HG03025 (cell line): ENCODE measurements around the gene DCC.

ENCODE experiments used
- ATAC-seq: cut with Tn5 transposase; IDR thresholded peaks from one replicate; pipeline ENCODE4 v1.9.1; 2021; ENCODE audit warnings: mild to moderate bottlenecking, moderate library complexity; ENCODE audit not compliant: unreplicated experiment, low FRiP score

The DCC gene

GRCh38 chr18:53534203-53534602, 1194.2 kb downstream of the DCC start:
- ATAC-seq, result no peak

DNA sequence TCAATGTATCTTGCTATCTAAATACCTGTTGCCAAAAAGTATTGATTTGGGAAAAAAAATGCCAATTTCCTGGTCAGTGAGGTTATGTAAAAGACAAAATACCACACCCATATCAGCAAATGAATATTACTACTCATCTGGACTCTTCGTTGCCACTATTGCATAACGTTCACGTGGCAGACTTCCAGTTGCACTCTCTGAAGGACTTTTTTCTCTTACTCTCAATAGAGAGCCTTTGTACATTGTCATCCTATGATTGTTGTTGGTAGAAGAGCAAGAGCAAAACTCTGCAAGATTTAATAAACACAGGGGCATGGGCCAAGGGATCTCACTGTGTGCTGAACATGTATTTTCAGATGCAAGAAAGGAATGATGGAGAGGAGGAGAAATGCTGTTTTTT, 1194.7 kb downstream of the DCC start:
- ATAC-seq, result no peak

DNA sequence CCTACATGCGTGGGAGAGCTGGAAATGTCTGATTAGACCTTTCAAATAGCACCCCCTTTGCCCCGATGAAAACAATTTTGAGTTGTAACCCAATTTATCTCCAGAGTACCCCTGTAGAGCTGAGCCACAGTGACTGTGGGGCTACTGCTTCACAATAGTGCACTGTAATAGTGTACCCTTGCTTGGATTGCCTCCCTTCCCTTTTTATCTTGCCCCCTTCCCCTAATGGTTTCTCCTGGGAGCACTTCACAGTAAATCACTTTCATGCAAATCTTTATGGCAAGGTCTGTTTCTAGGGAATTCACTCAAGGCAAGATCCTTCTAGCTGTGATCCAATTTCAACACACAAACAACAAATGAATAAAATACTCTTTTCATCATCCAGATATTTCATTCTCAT, 1196.9 kb downstream of the DCC start:
- no peak for ATAC-seq

GRCh38 chr18:53541924-53542323, 1201.9 kb downstream of the DCC start:
- no peak for ATAC-seq

DNA sequence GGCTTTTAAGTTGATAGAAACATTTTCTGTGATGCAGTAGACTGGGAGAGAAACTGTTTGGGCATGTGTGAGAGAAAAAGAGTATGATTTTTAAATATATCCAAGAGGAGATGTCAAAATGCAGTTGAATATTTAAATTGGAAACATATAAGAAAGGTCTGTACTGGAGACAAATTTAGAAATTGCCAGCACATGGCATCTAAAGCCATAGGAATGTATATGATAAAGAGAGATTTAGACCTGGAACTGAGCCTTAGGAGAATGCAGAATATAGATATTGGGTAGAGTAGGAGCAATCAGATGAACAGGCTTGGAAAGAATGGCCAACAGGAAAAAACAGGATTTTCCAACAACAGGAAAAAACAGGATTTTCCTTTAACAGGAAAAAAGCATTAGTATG, 1203.7 kb downstream of the DCC start:
- no peak for ATAC-seq

DNA sequence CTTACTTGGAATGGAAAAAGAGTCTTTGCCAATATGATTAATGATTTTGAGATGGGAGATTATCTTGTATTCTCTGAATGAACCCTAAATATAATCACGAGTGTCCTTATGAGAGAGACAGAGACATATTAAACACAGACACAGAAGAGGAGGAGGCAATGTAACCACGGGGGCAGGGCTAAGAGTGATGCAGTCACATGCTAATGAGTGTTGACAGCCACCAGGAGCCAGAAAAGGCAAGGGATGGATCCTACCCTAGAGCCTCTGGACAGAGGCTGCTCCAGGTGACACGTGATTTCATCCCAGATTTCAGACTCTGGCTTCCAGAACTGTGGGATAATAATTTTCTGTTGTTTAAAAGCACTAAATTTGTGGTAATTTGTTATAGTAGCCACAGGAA, 1204.9 kb downstream of the DCC start:
- ATAC-seq, result no peak

DNA sequence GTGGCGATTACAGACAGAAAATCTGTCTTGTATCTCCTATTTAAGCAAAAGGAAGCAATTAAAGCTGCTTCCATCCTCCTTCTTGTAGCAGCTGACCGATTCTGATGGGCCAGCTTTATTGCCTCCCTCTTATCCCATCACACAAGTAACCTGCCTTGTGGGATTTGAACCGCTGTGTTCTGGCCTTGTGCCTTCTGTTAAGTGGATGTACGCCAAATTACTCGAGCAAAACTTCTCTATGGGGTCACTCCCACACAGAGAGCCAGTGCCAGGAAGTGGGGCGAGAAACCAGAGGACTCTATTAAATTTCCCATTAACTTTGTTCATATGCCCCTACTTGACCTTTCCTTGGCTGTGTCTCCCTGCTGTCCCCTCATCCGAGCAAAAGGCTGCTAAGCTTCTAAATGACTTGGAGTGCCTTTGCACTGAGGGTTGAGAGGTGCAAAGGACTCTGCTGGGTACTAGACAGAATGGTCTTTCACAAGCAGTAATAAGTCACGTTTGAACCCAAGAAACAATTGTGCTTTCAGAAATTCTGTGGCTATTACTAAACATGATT, 1212.0 kb downstream of the DCC start:
- no peak for ATAC-seq

- ATAC-seq, result no peak
These were observed 1213.0 kb downstream of the DCC start for GRCh38 chr18:53553030-53553429.

DNA sequence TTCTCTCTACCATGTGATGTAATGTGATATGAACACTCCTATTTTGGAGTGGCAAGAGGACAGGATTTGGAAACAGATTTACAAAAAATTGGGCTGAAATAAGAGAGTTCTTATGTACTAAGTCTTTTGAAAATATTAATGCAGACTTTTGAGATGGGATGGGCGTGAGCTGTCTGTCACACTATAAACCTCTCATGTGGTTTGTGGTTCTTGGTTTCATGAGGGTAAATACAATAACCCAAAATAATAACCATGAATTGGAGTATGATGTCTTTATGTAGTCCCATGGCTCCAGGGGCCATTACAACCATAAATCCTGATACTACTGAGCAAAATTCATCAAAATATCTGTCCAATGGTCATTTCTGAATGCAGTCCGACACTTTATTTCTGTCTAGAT, 1216.5 kb downstream of the DCC start:
- no peak for ATAC-seq

- ATAC-seq, result no peak
These were observed 1220.5 kb downstream of the DCC start for GRCh38 chr18:53560546-53560945.

GRCh38 chr18:53566626-53567025, 1226.6 kb downstream of the DCC start:
- ATAC-seq, result no peak

DNA sequence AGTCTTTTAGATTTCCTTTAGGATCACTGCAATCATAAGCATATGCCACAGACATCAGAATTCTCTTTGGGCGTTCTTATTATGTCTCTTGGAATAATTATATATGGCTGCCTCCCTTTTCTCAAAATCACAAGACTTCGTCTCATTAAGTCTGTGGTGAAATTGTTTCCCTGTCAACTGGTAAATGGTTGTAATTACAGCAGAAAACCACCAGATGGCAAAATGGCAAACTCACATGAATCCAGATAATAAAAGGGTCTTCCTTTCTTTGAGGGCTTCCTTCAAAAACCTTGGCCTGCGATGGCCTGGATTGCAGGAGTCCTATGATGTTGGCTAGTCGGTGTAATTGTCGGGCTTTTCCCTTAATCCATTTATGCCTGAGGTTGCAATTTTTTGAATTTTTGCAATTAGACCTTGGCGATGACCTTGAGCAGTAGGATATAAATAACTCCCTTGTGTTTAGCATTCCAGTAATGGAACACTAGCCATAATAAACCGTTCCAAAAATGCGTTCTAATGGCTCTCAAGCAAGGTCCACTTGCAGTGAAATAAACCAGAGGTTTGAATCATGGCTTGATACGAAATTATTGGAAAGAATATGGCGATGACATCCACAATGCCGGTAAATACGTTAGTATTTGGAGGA, 1228.1 kb downstream of the DCC start:
- ATAC-seq, result no peak
